Ovary (tissue), 3 donors: ENCODE data around the gene LRRC18.

Source experiments
- POLR2A ChIP-seq: fragments of 450-650 bp; IDR thresholded peaks from one replicate; pipeline ENCODE4 v1.6.1; 2017; ENCODE audit warnings: antibody characterized with exemption, mild to moderate bottlenecking, moderate library complexity
- TF ChIP-seq, protein P1 (sequence below), 3 donors: fragments of 450-650 bp in 2 of 3; fragments of 200-600 bp in 1 of 3; IDR thresholded peaks; one replicate each; pipeline versions ENCODE4 v1.5.1 to v1.8.0; 2016 to 2022; ENCODE audit warnings: antibody characterized with exemption in 3 of 3, mild to moderate bottlenecking in 1 of 3
- donor health status: DM: no; HTN: no; CAD: no.

DNA sequence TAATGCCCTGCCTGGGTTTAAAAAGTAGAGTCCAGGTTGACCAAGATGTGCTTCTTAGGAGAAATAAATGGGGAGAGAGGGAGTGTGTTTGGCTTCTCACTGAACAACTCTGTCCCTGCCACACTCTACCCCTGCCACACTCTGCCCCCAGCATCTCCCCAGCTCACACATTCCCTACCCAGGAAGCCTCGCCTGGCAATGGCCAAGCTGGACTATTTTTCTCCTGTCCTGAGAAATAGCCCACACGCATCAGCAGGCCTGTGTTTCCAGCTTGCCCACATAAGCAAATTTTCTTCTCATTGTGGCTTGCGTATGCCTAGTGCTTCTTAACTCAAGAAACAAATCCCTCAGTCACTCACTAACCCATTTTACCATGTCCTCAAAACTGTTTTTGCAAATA is 1.8 kb downstream of the LRRC18 start:
- TF ChIP-seq, protein P1, sequence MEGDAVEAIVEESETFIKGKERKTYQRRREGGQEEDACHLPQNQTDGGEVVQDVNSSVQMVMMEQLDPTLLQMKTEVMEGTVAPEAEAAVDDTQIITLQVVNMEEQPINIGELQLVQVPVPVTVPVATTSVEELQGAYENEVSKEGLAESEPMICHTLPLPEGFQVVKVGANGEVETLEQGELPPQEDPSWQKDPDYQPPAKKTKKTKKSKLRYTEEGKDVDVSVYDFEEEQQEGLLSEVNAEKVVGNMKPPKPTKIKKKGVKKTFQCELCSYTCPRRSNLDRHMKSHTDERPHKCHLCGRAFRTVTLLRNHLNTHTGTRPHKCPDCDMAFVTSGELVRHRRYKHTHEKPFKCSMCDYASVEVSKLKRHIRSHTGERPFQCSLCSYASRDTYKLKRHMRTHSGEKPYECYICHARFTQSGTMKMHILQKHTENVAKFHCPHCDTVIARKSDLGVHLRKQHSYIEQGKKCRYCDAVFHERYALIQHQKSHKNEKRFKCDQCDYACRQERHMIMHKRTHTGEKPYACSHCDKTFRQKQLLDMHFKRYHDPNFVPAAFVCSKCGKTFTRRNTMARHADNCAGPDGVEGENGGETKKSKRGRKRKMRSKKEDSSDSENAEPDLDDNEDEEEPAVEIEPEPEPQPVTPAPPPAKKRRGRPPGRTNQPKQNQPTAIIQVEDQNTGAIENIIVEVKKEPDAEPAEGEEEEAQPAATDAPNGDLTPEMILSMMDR (IDR thresholded peaks at IDR 0.05), result no peak
- no peak for TF ChIP-seq POLR2A
